ENCODE data around the gene EFNA5.

DNA sequence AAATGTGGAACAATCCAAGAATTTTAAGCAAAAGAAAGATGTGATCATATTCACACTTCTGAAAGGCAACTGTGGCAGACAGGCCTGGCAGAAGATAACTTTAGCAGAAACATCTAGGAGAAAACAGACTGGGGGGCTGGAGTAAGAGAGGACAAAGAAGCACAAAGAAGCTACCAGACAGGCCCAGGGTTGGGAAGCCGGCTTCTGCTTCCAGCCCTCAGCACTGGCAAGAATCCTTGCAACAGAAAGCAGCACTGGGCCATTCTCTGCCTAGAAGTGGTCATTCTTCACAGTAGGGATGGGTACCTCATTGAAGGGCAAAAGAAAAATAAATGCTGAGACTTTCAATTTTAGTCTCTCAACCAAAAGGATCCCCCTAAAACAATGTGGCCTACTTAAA lies 49.6 kb downstream of the EFNA5 start:
- TF ChIP-seq, protein P1, sequence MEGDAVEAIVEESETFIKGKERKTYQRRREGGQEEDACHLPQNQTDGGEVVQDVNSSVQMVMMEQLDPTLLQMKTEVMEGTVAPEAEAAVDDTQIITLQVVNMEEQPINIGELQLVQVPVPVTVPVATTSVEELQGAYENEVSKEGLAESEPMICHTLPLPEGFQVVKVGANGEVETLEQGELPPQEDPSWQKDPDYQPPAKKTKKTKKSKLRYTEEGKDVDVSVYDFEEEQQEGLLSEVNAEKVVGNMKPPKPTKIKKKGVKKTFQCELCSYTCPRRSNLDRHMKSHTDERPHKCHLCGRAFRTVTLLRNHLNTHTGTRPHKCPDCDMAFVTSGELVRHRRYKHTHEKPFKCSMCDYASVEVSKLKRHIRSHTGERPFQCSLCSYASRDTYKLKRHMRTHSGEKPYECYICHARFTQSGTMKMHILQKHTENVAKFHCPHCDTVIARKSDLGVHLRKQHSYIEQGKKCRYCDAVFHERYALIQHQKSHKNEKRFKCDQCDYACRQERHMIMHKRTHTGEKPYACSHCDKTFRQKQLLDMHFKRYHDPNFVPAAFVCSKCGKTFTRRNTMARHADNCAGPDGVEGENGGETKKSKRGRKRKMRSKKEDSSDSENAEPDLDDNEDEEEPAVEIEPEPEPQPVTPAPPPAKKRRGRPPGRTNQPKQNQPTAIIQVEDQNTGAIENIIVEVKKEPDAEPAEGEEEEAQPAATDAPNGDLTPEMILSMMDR (IDR thresholded peaks at IDR 0.05 in 2 of 3, conservative IDR thresholded peaks at IDR 0.05 in 1 of 3; ENCODE audit: borderline replicate concordance in 1 of 3, insufficient read depth in 1 of 3, low read depth in 2 of 3, low read length in 2 of 3): no peak
- no peak for TF ChIP-seq JUND (IDR thresholded peaks at IDR 0.05)
- TF ChIP-seq POLR2A (IDR thresholded peaks at IDR 0.05; ENCODE audit: borderline replicate concordance, extremely low read depth, insufficient read depth, insufficient read length): no peak
- TF ChIP-seq CEBPB (IDR thresholded peaks at IDR 0.05; ENCODE audit: low read depth): no peak
- TF ChIP-seq EZH2 (IDR thresholded peaks at IDR 0.05): no peak
- no peak for TF ChIP-seq POLR2AphosphoS5 (IDR thresholded peaks at IDR 0.05; ENCODE audit: low read depth, low read length)
- TF ChIP-seq RAD21 (IDR thresholded peaks at IDR 0.05; ENCODE audit: low read depth): no peak
- no peak for TF ChIP-seq ELF1 (IDR thresholded peaks at IDR 0.05; ENCODE audit: borderline replicate concordance, low read depth)
